Limb (tissue), 2 donors: ENCODE results near the gene SIX3.

Experiments used
- DNase-seq, 2 donors: peaks; one replicate each; pipeline ENCODE4 v3.0.0-alpha.2; 2016; ENCODE audit errors: extremely low spot score in 2 of 2

The SIX3 gene

GRCh38 chr2:44980751-44981713 is 39.5 kb downstream of the SIX3 start:
- DNase-seq, result no peak

GRCh38 chr2:44981714-44982108 is 40.2 kb downstream of the SIX3 start:
- DNase-seq, result peak; percentile 79 to 87

DNA sequence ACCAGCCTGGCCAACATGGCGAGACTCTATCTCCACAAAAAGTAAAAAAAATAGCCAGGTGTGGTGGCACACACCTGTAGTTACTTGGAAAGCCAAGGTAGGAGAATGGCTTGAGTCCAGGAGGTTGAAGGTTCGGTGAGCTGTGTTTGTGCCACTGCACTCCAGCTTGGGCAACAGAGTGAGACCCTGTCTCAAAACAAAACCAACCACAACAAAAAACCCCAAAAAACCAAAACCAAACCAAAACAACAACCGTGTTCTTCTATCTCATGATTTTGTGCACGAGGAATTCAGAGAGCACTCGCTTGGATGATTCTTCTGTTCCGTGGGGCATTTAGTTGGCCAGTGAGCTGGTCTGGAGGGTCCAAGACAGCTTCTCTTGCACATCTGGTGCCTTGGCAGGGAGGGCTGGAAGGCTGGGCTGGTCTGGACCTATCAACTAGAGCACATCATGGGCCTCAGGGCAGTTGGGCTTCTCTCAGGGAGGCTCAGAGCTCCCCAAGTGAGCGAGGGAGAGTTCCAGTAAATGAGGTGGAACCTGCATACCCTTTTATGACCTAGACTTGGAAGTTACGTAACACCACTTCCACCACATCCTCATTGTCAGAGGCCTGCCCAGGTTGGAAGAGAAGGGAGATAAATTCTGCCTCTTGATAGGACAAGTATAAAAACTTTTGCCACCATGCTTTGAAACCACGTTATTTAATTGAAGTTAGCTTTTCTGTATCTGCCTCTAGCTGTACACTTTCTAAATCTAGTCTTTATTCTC is 42.5 kb downstream of the SIX3 start:
- no peak for DNase-seq

DNA sequence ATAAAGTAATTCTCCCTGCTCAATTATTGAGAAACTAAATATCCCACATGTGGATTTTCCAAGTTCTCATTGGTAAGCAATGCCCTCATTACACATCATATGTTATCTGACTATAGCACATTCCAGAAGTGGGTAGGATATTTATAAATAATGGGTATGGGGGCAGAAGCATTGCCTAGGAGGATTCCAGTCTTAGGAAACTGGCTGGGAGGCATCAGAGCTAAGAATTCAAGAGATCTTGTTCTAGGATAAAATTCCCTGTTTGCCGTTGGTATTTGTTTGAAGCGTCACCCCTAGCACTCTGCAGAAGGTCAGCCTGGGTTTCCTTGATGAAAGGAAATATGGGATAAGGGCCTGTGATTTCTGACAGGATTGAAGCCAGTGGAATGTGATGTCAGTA is 47.7 kb downstream of the SIX3 start:
- no peak for DNase-seq

- no peak for DNase-seq
Measured at GRCh38 chr2:44994377-44994776, 52.9 kb downstream of the SIX3 start.
